IPS DF 19.7 (cell line): ENCODE results near the gene ANKRD33B.
A peak's percentile ranks its signal among the peaks of the same experiment; 100 is the strongest.

Experiments
- DNase-seq: peaks from one replicate; pipeline ENCODE4 v3.0.0-alpha.2; 2013; ENCODE audit warnings: low read depth, low spot score

ANKRD33B gene

DNA sequence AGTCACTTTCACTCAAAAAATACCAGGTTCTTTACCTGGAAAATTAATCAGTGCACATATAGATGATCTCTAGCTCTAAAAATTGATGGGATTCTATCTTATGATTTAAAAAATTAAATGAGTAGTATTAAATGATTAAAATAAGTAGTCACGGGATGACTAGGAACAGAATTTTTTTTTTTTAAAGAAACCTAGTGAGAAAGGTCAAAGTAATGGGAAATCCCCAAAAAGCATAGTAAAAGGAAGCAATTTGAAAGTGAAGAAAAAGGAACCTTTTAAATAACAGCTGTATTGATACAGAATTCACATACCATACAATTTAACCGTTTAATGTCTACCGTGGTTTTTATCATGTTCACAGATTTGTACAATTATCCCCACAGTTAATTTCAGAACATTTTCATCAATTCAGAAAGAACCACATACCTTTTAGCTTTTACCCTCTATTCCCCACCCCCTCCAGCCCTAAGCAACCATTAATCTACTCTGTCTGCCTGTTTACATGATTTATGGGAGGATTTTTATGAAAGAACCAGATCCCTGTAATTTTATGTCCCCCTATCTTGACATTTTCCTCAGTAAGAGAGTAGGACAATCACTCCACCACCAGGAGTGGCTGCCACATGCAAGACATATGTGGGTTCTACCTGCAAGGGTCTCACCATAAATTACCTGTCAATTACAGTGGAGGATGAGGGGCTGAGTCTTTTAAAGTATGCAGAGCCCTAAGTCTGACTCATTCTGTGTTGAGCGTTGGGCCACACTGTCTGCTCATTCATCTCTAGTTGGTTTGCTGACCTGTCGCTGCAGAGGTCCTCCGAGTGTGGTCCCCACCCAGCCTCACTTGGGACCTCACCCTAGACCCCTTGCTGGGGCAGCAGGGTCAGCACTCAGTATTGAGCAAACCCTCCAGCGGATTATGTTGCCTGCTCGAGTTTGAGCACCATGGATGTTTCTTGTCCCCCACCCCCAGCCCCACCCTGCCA is 16.0 kb downstream of the ANKRD33B start:
- no peak for DNase-seq

DNA sequence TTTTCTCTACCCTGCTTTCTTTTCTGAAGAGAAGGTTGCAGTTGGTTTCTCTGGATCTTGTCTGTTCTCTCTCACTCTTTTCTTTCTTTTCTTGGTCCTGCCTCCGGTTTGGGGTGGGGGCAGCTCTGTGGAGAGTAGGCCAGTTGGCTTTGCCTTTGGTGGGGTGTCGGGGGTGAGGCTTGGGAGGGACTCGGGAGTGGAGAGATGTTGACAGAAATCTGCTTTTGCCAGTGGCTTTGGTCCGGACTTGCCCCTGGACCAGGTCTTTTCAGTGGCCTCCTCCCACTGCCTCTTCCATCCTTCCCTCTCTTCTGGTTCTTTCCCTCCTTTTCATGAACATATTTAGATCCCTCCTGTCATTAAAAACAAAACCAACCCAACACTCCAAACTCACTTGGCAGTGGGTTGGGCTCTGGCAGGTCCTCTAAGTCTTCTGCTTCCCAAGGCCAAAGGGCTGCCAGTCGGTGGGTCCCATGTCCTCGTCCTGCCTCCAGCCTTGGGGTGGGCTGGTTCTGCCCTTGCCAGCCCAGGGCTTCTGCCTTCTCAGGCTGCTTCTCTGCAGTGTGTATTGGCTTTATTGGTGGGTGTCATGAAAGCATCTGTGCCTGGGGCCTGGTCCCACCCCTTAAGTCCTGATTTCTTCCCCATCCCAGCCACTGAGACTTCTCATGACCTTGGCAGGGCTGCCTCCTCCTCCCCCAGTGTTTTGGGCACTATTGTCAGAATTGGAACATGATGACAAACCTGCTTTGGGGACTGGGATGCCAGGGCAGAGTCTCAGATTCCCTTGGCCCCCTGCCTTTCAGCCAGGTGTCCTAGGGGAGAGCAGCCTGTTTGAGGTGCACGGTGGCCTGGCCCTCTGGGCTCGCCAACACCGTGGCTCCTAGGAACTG is 16.9 kb downstream of the ANKRD33B start:
- no peak for DNase-seq

DNA sequence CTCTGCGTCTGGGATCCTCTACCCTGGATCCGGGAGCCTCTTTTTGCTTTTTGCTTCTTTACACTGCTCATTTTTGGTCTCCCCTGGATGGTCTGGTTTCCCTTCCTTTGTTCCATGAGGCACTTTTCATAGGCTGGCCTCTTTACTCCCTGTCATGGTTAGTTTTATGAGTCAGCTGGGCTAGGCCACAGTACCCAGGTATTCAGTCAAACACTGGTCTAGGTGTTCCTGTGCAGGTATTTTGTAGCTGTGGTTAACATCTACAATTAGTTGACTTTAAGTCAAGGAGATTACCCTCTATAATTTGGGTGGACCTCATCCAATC is 17.5 kb downstream of the ANKRD33B start:
- DNase-seq, result no peak

GRCh38 chr5:10581867-10582511 is 18.1 kb downstream of the ANKRD33B start:
- no peak for DNase-seq

DNA sequence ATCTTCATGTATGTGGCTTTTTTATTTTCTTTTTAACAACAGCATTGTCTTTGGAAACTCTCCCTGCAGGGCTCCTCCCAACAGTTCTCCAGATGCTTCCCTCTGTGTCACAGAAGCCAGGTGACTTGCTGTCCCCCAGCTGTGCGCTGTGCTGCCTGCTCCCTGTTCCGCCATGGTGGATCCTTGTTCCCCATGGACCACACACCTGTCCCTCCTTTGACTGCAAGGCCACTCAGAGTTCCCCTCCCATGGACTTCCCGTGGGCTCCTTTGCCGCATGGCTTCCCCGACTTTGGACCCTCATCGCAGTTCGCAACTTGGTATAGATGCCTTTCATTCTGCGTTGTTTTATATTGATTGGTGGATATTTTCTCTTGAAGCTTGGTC is 18.6 kb downstream of the ANKRD33B start:
- DNase-seq, result no peak

DNA sequence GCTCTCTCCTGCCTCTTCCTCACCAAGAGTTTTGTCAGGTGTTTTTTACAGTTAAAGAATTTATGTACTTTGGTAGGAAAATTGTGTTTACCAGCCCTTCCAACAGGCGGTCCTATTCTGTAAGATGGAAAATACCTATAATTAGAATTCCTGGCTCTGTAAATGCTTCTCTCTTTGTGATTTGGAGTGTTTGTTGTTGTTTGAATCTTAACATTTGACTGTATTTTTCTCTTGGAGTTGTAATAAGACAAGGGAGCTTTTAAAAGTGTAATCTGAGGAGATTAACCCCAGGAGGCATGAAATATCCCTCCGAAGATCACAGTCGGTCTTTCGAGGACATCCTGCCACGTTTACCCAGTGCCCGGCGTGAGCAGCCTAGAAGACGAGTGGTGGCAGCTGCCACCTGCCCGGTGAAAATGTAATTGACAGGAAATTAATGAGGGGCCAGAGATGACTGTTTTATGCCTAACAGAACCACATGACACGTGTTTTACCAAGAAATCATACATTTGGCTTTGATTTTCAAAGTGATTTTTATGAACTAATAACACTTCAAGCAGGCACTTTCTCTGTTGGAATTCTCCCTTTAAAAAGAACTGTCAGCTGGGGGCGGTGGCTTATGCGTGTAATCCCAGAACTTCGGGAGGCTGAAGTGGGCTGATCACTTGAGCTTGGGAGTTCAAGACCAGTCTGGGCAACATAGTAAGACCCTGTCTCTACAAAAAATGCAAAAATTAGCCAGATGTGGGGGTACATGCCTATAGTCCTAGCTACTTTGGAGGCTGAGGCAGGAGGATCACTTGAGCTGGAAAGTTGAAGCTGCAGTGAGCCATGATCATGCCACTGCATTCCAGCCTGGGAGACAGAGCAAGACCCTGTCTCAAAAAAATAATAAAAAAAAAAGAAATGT is 20.0 kb downstream of the ANKRD33B start:
- no peak for DNase-seq

- no peak for DNase-seq
Observed at GRCh38 chr5:10584714-10585517, 21.0 kb downstream of the ANKRD33B start.

- no peak for DNase-seq
Observed at GRCh38 chr5:10585518-10585915, 21.6 kb downstream of the ANKRD33B start.

- DNase-seq, result no peak
Observed at GRCh38 chr5:10586008-10586407, 22.1 kb downstream of the ANKRD33B start.

GRCh38 chr5:10586555-10586954 is 22.7 kb downstream of the ANKRD33B start:
- DNase-seq, result no peak

DNA sequence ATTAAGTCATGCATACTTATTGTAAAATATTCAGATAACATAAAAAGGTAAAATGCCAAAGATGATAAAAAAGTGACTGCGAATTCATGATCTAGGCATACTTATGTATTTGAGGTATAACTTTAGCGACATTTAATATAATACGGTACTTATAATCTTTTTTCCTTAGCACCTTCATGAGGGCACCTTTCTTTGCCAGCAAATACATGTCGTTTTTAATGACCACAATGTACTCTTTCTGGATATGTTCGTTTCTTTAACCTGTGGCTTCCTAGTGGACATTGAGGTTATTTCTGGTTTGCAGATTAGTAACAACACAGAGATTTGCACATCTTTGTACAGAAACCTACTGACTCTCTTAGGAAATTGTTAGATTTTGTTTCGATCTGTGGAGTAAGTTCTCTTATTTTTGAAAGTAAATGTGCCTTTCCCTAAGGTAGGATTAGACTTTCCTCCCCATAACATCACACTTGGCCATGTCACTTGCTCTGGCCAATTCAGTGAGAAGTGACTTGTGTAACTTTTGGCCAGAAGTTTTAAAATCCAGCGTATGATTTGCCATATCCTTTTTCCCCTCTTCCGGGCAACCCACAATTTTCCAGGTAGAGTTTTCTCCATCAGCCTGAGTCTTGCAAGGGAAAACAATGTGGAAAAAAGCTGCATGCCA is 24.4 kb downstream of the ANKRD33B start:
- no peak for DNase-seq

DNA sequence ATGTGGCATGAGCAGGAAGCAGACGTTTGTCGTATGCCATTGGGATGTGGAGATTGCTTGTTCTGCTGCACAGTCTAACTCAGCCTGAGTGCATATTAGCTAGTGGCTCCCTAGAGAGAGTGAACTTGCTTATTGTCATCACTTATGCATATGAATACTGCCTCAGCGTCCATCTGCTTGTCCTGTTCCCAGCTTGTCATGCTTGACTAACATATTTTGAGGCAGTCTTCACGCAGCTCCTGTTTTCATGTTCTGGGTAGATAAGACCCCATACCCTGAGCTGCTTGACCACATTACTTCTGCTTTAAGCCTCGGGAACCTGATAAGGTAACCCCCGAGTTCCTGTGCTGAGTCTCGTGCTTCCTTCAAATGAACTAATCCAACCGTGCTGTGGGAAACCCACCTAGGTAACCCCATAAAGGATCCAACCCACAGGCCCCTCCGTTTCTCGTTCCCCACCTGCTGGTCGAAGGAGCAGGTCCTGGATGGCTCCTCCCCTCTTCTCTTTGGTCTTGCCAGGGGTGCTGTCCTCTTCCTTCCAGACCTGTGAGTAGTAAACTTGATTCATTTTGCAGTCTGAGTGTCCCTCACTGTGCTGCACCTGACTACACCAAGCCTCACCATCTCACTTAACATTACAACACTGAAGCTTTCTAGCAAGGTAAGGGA is 25.0 kb downstream of the ANKRD33B start:
- no peak for DNase-seq

DNA sequence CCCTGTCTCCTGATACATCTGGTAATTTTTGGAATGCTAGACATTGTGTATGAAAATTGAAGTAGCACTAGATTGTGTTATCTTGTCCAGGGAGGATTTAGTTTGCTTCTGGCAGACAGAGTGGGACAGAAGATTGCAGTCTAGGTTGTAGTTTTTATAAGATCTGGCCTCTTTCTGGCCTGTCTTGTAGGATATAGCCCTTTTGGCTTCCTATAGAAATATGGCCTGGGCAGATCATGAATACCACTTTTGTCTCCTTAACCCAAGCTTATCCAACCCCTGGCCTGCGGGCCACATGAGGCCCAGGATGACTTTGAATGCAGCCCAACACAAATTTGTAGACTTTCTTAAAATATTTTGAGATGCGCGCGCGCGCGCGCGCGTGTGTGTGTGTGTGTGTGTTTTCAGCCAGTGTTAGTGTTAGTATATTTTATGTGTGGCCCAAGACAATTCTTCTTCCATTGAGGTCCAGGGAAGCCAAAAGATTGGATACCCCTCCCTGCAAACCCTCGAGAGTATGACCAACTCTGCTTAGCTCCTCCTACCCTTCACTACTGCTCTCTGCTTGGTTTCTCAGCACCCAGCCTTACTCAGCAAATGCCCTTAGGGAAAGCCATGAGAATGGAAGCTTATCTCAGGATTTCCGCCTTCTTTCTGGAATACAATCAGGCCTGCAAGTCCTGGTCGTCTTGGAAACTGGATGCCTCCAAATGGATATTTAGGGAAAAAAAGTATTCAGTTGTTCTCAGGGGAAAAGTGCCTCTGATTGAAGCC is 26.5 kb downstream of the ANKRD33B start:
- DNase-seq, result peak; percentile 77

GRCh38 chr5:10591159-10591558 is 27.3 kb downstream of the ANKRD33B start:
- no peak for DNase-seq

- DNase-seq, result no peak
Observed at GRCh38 chr5:10591966-10592365, 28.1 kb downstream of the ANKRD33B start.

- DNase-seq, result no peak
Observed at GRCh38 chr5:10592601-10593000, 28.7 kb downstream of the ANKRD33B start.

- DNase-seq, result no peak
Observed at GRCh38 chr5:10593531-10594181, 29.8 kb downstream of the ANKRD33B start.
